ENCODE results near the gene SUGCT. TPM values are rescaled to one million over a fixed set of nuclear protein-coding genes. Genes with fewer than 3 reads are reported as not detected.

The SUGCT gene
- total RNA-seq, 1 donor from 2014 or later, result 9.8 TPM

GRCh38 chr7:40822861-40823260 lies 688.1 kb downstream of the SUGCT start:
- H3K27me3 ChIP-seq, result no peaks in the 10 kb centered on the region
- H3K27ac ChIP-seq, result no peak overlapping the region
- no peak for DNase-seq (ENCODE audit: low spot score in 2 of 2)
- no peak for TF ChIP-seq CTCF (IDR thresholded peaks at IDR 0.05)
- no peak overlapping the region for H3K4me3 ChIP-seq
- intact Hi-C loops (cut with DNase I), result no loop called here
- no peaks in the 10 kb centered on the region for H3K9me3 ChIP-seq
- H3K4me1 ChIP-seq, result peaks cover 5 to 29% of the 10 kb centered on the region in 2 donors
- no peaks in the 10 kb centered on the region for H3K36me3 ChIP-seq

- H3K36me3 ChIP-seq, result no peaks in the 10 kb centered on the region
- peak overlapping the region; percentile 48 to 73 for H3K27ac ChIP-seq
- intact Hi-C loops (cut with DNase I), result no loop called here
- TF ChIP-seq CTCF (IDR thresholded peaks at IDR 0.05), result no peak
- no peak for DNase-seq (ENCODE audit: low spot score in 2 of 2)
- H3K4me3 ChIP-seq, result no peak overlapping the region
- H3K9me3 ChIP-seq, result no peaks in the 10 kb centered on the region
- H3K4me1 ChIP-seq, result peaks cover 5 to 34% of the 10 kb centered on the region in 2 donors
- H3K27me3 ChIP-seq, result no peaks in the 10 kb centered on the region
Observed at GRCh38 chr7:40824461-40824860, 689.7 kb downstream of the SUGCT start.

- TF ChIP-seq CTCF (IDR thresholded peaks at IDR 0.05), result no peak
- intact Hi-C loops (cut with DNase I), result no loop called here
- peaks cover 5 to 37% of the 10 kb centered on the region in 2 donors for H3K4me1 ChIP-seq
- H3K9me3 ChIP-seq, result no peaks in the 10 kb centered on the region
- no peak overlapping the region for H3K4me3 ChIP-seq
- H3K27ac ChIP-seq, result peak overlapping the region; percentile 65 to 73
- H3K27me3 ChIP-seq, result no peaks in the 10 kb centered on the region
- no peaks in the 10 kb centered on the region for H3K36me3 ChIP-seq
- no peak for DNase-seq (ENCODE audit: low spot score in 2 of 2)
Observed at GRCh38 chr7:40826411-40827221, 691.8 kb downstream of the SUGCT start.

GRCh38 chr7:40827222-40828085 lies 692.6 kb downstream of the SUGCT start:
- Histone ChIP-seq H3K4me1 (peaks cover 5 to 37% of the 10 kb centered on the region in 2 donors), H3K36me3 (no peaks in the 10 kb centered on the region), H3K27me3 (no peaks in the 10 kb centered on the region), H3K4me3 (no peak overlapping the region), H3K9me3 (no peaks in the 10 kb centered on the region), H3K27ac (peak overlapping the region; percentile 65 to 73)
- intact Hi-C loops (cut with DNase I), result no loop called here
- no peak for TF ChIP-seq CTCF (IDR thresholded peaks at IDR 0.05)
- no peak for DNase-seq (ENCODE audit: low spot score in 2 of 2)

GRCh38 chr7:40828686-40829600 lies 694.1 kb downstream of the SUGCT start:
- no peaks in the 10 kb centered on the region for H3K9me3 ChIP-seq
- H3K4me3 ChIP-seq, result no peak overlapping the region
- H3K27ac ChIP-seq, result peak overlapping the region; percentile 30 to 73
- DNase-seq (ENCODE audit: low spot score in 2 of 2), result no peak
- H3K4me1 ChIP-seq, result peaks cover 5 to 35% of the 10 kb centered on the region in 2 donors
- intact Hi-C loops (cut with DNase I), result no loop called here
- H3K27me3 ChIP-seq, result no peaks in the 10 kb centered on the region
- H3K36me3 ChIP-seq, result no peaks in the 10 kb centered on the region
- TF ChIP-seq CTCF (IDR thresholded peaks at IDR 0.05), result no peak
